GM04504 (cell line): ENCODE results near the gene NUP205.

ENCODE experiments used
- DNase-seq: peaks from one replicate; pipeline ENCODE4 v3.0.0-alpha.2; 2012; ENCODE audit warnings: low read depth

The NUP205 gene

GRCh38 chr7:135539629-135540028 lies 18.1 kb upstream of the NUP205 start:
- DNase-seq = no peak

- no peak for DNase-seq
Measured at GRCh38 chr7:135541029-135541428, 16.7 kb upstream of the NUP205 start.

- DNase-seq = no peak
Measured at GRCh38 chr7:135550196-135550595, 7.5 kb upstream of the NUP205 start.

- no peak for DNase-seq
Measured at GRCh38 chr7:135552148-135552547, 5.6 kb upstream of the NUP205 start.

- no peak for DNase-seq
Measured at GRCh38 chr7:135553346-135553745, 4.4 kb upstream of the NUP205 start.

GRCh38 chr7:135558337-135558767 lies 635 bp downstream of the NUP205 start:
- DNase-seq = peak; percentile 16

- DNase-seq = no peak
Measured at GRCh38 chr7:135558881-135559280, 1.2 kb downstream of the NUP205 start.

GRCh38 chr7:135560631-135561030 lies 2.9 kb downstream of the NUP205 start:
- no peak for DNase-seq

GRCh38 chr7:135562720-135563119 lies 5.0 kb downstream of the NUP205 start:
- DNase-seq = no peak

- no peak for DNase-seq
Measured at GRCh38 chr7:135571834-135572233, 14.1 kb downstream of the NUP205 start.

GRCh38 chr7:135573541-135573940 lies 15.8 kb downstream of the NUP205 start:
- DNase-seq = no peak

- no peak for DNase-seq
Measured at GRCh38 chr7:135575296-135575695, 17.6 kb downstream of the NUP205 start.

GRCh38 chr7:135578569-135578968 lies 20.9 kb downstream of the NUP205 start:
- no peak for DNase-seq

GRCh38 chr7:135584362-135585353 lies 26.9 kb downstream of the NUP205 start:
- no peak for DNase-seq

GRCh38 chr7:135597181-135597925 lies 39.6 kb downstream of the NUP205 start:
- no peak for DNase-seq

GRCh38 chr7:135597926-135598305 lies 40.2 kb downstream of the NUP205 start:
- no peak for DNase-seq

GRCh38 chr7:135599471-135599870 lies 41.8 kb downstream of the NUP205 start:
- no peak for DNase-seq

GRCh38 chr7:135600226-135600625 lies 42.5 kb downstream of the NUP205 start:
- DNase-seq = no peak

GRCh38 chr7:135601182-135601581 lies 43.5 kb downstream of the NUP205 start:
- DNase-seq = no peak

GRCh38 chr7:135602304-135602703 lies 44.6 kb downstream of the NUP205 start:
- DNase-seq = no peak

- no peak for DNase-seq
Measured at GRCh38 chr7:135616136-135616535, 58.4 kb downstream of the NUP205 start.

GRCh38 chr7:135617781-135618180 lies 60.1 kb downstream of the NUP205 start:
- no peak for DNase-seq

- DNase-seq = no peak
Measured at GRCh38 chr7:135618510-135618909, 60.8 kb downstream of the NUP205 start.
